ENCODE measurements around the gene MYO7B.

MYO7B gene

DNA sequence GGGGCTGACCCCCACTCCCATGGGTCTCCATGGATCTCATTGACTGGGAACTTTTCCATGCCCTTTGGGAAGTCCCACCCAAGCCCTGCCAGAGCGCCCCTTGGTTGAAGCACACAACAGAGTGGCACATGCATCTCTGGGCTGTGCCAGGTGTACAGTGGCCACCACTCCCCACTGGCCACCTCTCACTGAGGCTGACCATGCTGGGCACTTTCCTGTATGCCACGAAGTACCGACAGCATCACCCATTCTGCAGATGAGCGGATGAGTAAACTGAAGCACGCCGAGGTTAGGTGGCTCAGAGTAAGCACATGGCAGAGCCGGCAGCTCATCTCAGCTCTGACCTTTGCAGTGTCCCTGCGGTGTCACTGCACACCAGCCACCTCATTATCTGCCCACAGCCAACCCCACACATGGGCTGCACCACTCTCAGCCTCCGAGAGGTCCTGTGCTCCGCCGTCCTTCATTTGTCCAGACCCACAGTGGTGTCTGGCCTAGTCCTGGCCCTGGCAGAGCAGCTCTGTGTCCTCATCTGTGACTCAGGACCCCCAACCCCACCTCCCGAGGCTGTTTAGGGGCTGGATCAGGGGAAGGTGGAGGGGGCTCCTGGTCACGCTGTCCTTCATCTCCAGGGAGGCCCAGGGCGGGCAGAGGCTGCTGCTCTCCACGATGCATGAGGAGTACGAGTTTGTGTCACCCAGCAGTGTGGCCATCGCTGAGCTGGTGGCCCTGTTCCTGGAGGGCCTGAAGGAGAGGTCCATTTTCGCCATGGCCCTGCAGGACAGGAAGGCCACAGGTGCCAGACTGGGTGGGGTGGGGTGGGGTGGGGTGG lies 92.5 kb downstream of the MYO7B start:
- DNase-seq, result no peak

DNA sequence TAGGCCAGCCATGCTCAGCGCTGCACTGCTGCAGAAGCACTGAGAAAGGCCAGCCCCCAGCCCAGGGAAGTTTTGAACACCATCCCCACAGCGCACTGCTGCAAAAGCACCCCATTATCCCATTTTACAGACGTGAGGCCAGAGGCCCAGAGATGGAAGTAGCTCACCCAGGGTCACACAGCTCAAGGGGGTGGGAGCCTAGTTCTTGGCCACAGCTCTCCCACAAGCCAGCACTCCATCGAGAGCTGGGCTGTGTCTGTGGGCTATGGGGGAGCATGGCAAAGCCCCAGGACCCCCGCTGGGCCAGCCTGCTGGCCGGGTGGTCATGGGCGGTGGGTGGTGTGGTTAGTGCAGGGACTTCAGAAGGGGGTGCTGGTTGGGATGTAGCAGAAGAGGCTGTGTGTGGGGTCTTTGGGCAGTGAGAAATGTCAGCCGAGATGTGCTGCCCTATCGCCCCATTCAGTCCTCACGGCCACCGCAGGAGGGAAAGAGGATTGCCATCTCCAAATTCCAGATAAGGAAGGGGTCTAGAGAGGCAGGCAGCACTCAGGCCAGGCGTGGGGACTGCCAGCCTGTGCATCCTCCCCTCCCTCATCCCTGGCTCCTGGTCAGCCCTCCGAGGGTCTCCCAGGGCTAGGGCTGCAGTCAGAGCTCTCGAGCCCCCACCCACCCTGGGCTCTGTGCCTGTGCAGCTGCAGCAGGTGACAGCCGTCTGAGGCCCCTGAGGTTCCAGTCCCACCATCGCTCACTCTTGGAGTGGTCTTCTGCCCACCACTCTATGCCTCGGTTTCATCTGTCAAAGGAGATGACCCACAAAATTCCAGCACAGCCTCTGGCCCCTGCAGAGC lies 93.5 kb downstream of the MYO7B start:
- no peak for DNase-seq

DNA sequence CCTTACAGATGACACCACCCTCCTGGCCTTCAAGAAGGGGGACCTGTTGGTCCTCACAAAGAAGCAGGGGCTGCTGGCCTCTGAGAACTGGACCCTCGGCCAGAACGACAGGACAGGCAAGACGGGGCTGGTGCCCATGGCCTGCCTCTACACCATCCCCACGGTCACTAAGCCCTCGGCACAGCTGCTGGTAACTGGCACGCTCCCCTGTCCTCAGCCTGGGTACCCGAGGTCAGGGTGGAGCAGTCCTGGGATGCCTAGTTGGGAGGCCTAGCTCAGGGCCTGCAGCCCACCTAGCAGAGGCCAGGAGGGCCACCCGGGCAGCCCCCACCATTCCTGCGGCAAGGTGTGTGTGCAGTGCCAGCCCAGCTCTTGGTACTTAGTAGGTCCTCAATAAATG lies 94.2 kb downstream of the MYO7B start:
- no peak for DNase-seq

DNA sequence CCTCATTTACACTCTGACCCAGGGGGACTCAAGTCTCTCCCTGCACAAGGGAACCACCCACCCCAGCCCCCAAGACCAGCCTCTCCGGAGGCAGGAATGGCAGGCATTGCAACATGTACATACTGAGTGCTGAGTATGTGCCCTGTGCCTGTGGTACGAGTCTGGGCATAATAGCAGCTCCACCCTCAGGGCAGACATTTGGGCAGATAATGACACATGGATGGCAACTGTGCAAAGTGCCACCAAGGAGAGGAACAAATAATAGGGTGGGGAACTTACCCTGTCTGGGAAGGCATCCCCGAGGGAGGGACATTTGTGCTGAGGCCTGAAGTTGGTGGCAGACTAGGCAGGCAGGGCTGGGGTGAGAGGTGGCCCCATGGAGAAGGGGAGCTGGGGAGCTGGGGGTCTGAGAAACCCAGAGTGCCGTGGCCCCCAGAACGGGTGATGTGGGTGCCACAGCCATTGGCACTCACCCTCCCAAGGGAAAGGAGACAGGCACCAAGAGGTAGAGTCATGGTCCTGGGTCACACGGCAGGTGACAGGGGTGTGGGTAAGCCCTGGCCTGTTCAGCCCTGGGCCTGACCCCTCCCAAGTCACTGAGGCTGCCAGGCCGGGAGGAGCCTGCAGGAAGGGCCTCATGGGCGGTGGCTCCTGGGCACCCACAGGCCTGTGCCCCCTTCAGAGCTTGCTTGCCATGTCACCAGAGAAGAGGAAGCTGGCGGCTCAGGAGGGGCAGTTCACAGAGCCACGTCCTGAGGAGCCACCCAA lies 94.8 kb downstream of the MYO7B start:
- no peak for DNase-seq

DNA sequence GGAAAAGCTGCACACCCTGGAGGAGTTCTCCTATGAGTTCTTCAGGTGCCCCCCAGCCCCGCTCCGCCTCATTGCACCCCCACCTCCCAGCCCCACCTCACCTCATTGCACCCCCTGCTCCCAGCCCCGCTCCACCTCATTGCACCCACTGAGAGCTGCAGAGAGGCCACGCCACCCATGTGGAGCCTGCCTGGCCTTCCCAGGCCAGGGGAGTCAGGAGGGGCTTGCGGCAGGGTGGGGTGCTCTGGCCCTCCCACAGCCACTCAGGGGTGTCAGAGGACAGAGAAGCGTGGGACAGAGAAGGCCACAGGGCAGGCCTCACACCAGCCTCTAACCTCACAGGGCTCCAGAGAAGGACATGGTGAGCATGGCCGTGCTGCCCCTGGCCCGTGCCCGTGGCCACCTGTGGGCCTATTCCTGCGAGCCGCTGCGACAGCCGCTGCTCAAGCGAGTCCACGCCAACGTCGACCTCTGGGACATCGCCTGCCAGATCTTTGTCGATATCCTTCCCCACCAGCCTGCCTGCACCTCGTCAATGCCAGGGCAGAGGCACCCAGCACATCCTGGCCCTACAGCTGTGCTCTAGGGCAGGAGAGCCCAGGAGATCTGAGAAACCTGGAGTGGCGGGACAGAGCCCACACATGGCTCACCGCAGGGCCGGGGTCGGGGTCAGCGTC lies 95.5 kb downstream of the MYO7B start:
- no peak for DNase-seq

DNA sequence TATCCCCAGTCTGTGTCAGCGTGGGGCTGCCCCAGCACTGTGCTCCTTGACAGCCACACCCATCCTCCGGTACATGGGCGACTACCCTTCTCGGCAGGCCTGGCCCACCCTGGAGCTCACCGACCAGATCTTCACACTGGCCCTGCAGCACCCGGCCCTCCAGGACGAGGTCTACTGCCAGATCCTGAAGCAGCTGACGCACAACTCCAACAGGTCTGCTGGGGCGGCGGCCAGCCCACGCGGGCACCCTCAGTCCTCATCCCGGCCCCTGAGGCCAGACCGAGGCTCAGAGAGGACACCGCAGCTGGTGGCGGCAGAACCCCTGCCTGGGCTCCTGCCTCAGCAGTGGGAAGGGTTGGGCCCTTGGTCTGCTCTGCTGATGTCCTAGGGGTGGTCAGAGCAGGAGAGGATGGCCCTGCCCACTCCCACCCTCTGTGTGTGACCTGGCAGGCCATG lies 96.1 kb downstream of the MYO7B start:
- DNase-seq, result no peak

DNA sequence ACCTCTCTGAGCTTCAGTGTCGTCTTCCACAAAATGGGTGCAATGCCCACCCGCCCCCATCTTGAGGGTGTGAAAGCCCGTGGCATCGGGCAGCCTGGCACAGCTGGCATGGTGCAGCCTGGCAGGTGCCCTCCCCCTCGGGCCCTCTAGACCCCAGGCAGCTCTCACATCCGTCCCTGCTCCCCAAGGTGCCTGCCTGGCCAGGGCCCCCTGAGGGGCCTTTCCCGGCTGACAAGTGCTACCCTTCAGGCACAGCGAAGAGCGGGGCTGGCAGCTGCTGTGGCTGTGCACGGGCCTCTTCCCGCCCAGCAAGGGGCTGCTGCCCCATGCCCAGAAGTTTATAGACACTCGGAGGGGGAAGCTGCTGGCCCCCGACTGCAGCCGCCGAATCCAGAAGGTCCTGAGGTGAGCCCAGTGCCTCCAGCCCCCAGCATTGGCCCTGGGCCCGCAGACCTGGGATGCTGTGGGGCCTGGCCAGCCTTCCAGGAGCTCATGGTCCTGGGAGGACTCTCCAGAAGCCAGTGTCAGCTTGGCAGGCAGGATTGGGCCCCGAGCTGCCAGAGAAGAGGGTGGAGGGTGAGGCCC lies 96.6 kb downstream of the MYO7B start:
- no peak for DNase-seq

DNA sequence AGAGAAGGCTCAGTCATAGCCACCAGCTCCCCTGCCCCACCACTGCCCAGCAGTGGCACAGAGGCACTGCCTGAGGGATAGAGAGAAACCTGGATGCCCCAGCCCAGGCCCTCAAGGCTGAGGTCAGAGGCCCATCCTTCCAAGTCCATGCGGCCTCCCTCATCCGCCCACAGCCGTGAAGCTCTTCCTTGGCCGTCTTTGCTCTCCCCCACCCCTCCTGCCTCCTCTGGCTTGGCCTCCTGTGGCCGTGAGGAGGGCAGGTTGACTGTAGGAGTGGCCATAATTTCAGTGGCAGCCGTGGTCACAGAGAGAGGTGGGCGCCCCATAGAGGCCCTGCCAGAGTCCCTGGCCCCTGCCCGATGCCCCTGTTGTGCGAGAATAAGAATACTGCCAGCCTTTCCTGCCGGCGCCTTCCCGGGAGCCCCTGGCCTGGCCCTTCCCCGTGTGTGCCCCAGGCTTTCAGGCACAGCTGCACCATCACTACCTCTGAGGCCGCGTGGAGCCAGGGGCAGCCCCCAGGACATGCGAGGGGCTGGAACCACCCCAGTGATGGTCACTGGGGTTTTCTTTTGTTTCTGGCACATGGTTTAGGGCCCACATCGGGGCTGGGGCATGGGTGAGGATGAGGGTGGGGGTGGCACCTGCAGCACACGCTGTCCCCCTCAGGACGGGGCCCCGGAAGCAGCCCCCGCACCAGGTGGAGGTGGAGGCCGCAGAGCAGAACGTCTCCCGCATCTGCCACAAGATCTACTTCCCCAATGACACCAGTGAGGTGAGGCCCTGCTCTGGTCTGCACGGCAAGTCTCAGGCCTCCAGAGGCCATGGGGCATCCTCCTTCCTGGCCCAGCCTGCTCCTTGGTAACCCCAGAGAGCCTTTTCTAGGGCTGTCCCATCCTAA lies 97.4 kb downstream of the MYO7B start:
- no peak for DNase-seq

DNA sequence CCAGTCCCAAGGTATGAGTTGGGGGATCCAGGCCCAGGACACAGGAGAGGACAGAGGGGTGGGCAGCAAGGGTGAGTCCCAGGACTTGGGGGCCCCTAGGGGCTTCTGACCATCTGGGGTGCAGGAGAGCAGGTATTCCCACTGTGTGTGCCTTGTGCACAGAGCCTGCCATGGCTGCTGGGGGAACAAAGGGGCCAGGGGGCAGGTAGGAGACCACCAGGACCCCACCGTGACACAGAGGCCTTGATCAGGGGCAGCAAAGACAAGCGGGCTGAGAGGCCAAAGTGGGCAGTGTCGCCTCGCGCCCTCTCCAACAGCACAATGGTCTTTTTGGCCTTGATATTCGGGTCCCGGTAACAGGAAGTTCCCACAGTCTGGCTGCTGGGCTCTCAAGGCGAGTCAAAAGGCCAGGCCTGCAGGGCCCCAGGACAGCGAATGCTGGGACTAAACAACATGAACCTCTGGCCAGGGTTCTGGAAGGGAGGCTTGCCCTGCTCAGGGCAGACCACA lies 98.1 kb downstream of the MYO7B start:
- no peak for DNase-seq

DNA sequence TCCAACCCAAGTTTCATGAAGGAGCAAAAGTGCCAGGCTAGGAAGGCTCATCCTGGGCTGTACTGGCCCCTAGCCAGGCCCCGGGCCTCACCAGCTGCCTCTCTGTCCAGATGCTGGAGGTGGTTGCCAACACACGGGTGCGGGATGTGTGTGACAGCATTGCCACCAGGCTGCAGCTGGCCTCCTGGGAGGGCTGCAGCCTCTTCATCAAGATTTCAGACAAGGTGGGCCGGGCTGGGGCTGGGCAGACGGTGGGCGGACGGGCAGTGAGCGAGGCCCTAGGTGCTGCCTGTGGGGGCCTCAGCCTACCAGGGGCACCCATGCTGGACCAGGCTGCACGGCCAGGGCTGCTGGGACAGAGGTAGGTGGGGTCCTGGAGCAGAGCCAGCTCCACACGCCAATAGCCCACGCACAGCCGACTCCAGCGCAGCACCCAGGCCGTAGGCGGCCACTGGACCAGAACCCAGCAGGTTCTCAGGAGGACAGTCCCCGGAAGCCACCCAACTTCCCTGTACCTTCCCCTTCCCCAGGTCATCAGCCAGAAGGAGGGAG lies 98.7 kb downstream of the MYO7B start:
- DNase-seq, result no peak

DNA sequence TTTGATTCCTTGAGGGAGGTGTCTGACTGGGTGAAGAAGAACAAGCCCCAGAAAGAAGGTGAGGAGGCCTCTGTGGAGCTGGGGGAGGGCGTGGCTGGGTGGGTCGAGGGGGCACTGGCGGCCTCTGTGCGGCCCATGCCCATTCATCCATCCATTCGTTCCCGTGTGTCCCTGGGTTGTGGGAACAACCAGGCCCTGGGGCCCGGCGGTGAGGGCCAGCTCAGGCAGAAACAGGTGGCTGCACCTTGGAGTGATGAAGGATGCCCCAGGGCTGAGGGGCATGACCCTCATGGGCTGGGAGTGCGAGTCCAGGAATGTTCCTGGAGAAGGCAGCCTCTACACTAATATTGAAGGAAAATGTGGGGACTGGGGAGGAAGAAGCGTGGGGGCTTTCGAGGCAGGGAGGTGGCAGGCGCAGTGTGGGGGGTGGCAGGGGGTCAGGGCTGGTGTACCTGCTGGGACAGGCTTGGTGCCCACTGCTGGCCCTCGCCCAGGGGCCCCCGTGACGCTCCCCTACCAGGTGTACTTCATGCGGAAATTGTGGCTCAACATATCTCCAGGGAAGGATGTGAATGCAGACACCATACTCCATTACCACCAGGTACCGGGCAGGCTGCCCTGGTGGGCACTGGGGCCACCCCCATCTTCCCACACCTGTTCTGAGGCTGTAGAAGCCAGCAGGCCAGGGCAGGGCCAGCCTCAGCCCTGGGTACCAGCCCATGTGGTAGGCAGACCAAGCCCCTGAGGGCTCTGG lies 99.3 kb downstream of the MYO7B start:
- no peak for DNase-seq

DNA sequence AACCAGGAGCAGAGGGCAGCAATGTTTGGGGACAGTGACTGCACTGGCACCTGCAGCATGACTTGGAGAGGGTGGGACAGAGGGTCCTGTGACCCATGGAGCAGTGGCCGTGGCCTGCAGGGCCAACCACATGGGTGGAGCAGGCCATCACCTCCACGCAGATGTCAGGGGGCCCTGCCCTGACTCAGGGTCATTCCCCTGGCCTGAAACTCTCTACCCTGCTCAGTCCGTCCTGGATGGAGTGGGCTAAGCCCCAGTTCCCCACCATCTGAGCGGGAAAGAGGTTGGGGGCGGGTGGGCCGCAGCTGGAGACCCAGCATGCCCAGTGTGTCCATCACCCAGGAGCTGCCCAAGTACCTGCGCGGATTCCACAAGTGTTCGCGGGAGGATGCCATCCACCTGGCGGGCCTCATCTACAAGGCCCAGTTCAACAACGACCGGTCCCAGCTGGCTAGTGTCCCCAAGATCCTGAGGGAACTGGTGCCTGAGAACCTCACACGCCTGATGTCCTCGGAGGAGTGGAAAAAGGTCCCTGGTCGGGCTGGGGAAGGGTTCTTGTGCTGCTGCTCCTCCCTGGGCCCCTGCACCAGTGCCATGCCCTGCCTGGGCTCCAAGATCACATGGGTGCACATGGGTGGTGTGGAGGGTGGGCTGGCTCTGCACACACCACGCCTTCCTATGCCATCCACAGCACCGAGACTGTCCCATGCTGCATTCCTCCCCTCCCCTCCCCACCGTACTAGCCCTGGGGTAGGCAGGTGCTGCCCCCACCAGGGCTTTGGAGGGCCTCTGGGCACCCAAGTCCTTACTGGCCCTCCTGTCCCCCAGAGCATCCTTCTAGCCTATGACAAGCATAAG lies 100.1 kb downstream of the MYO7B start:
- DNase-seq, result no peak

DNA sequence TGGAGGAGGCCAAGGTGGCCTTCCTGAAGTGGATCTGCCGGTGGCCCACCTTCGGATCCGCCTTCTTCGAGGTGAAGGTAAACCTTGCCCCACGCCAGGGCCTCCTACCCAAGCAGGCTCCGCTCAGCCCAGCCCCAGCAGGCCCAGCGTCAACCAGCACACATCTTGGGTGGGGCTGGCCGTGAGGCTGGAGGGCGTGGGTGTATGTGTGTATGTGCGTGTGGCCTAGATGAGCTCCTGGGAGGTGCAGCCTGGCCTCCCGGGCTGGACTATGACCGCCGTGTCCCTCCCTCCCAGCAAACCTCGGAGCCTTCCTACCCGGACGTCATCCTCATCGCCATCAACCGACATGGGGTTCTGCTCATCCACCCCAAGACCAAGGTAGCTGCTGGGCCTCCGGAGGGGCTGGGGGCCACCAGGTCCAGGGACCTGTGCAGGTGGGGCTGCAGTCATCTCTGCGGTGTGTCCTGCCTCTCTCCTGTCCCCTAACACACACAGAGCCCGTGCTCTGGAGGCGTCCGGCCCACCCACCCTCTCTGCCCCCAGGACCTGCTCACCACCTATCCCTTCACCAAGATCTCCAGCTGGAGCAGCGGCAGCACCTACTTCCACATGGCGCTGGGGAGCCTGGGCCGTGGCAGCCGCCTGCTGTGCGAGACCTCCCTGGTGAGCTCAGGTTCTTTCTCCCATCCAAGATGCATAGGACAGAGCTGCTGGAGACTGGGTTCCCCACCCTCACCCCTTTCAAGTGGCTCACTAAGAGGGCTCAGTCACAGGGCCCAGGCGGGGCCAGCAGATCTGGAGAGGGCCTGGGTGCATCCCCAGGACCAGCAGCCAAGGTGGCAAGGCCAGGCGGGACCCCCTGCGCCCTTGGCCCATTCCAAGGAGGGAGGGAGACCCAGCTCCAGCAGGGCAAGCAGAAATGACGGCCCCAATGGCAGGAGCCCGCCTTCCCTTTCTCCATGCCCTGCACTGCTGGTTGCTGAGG lies 101.1 kb downstream of the MYO7B start:
- DNase-seq, result no peak

DNA sequence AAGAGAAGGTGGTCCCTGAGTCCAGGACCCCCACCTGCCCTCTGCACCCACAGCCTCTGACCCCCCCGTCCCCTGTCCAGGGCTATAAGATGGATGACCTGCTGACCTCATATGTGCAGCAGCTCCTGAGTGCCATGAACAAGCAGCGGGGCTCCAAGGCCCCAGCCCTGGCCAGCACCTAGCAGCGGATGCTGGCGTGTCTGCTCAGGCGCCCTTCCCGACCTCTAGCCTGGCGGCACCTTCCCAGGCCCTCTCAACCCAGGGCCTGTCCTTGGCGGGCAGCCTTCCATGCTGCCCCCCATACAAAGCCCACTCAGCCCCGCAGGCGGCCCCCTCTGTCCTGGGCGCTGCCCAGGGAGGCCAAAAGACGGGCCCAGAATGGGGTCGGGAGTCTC lies 101.8 kb downstream of the MYO7B start:
- DNase-seq, result no peak

DNA sequence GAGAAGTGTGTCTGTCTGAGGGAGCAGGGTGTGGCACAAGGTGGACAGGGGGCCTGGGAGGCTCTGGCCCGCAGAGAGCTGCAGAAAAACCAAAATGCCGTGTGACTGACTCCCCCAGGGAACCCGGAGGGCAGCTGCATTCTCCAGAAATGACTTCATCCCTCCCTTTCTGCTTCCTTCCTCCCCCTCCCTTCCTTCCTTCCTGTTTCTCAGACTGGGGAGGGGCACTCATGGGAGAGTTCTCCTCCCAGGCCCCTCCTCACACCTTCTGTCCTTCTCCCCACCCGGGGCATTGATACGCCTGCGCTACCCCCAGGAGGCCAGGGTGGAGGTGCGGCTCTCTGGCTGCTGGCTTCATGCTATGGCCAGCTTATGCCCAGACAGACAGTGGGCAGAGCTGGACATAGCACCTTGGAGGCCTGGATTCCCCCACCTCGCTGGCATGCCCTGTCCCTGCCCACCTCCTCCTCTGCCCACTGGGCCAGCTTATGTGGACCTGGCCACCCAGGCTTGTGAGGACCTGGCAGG lies 102.3 kb downstream of the MYO7B start:
- no peak for DNase-seq

DNA sequence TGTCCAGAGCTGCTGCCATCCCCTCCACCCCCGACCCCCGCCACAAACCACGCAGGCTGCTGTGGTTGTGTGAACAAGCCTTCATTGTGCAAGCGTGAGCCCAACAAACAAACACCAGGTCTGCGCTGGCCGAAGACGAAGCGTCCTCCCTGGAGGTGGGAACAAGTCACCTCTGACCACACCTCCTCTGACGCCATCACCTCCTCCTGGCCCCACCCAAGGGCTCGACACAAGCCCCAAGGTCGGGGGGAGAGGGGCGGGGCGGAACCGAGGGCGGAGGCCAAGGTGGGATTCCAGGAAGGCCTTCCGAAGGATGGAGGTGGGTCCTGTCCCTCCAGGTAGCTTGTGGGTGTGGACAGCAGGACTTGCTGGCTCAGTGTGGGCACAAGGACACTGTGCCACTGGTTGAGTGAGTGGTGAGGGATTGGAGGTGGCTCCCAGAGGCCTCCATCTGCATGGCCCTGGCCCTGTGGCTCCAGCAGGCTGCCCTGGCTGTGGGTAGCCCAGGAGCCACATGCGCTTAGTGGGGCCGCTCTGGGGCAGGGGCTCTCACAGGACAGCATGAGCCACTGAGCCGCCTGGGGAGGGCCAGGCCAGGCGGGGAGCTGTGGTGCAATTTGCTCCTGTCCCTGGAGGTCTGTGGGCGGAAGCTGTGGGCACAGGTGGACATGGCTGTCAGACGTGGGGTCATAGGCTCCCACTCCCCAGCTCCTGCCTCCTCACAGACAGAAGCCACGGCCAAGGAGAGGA lies 103.1 kb downstream of the MYO7B start:
- DNase-seq, result no peak

DNA sequence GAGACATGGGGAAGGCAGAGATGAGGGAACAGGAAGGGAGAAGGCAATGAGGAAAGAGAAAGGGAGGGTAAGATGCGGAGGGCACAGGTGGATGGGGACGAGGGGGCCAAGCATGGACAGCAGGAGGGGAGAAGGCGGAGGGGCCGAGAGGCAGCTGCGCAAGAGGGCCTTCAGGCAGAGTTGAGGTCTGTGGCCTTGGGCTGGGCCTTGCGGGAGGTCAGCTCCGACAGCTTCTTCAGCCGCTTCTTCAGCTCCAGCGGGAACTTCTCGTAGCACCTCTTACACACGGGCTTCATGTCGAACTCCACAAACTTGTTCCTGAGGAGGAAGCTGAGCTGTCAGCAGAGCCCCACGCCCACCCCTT lies 103.6 kb downstream of the MYO7B start:
- no peak for DNase-seq

All from NCI-H1417 (cell line).